WTC11 (cell line): ENCODE results near the gene SLC10A7. TPM values are rescaled to one million over a fixed set of nuclear protein-coding genes. Genes with fewer than 3 reads are reported as not detected.

Experiments
- ATAC-seq: fragments of 200-7000 bp; cut with Tn5 transposase; 2 replicates; pipeline ENCODE4 v1.10.0; 2021; ENCODE audit warnings: mild to moderate bottlenecking, moderate library complexity
- CTCF ChIA-PET: fragments of 300-600 bp; sonication (Branson Sonifier 250); formaldehyde crosslinking; loops from one replicate; lab custom pipeline; 2021; ENCODE audit warnings: antibody characterized with exemption; lab: Charles Lee
- POLR2A ChIA-PET: fragments of 350-600 bp; sonication (Branson Sonifier 250); formaldehyde crosslinking; loops from one replicate; lab custom pipeline; 2021; ENCODE audit warnings: antibody characterized with exemption; lab: Charles Lee
- DNase-seq: peaks from one replicate; pipeline ENCODE4 v3.0.0; 2021; ENCODE audit warnings: low spot score
- H3K27ac Mint-ChIP-seq: 2 replicates; pipeline ENCODE4 v1.8.0; 2021; ENCODE audit warnings: mixed read lengths
- H3K27me3 Mint-ChIP-seq: 2 replicates; pipeline ENCODE4 v1.8.0; 2021; ENCODE audit warnings: low read depth, mild to moderate bottlenecking, moderate library complexity, mixed read lengths
- H3K36me3 Mint-ChIP-seq: 2 replicates; pipeline ENCODE4 v1.8.0; 2021; ENCODE audit warnings: mixed read lengths
- H3K4me1 Mint-ChIP-seq: 2 replicates; pipeline ENCODE4 v1.8.0; 2022; ENCODE audit warnings: mixed read lengths
- H3K4me3 Mint-ChIP-seq: 2 replicates; pipeline ENCODE4 v1.8.0; 2021; ENCODE audit warnings: mild to moderate bottlenecking, moderate library complexity, mixed read lengths
- H3K9me3 Mint-ChIP-seq: 2 replicates; pipeline ENCODE4 v1.8.0; 2021; ENCODE audit warnings: mixed read lengths
- ATF1 ChIP-seq: sonication (generic); formaldehyde crosslinking; IDR thresholded peaks from 2 replicates; pipeline ENCODE4 v1.8.1; 2023; ENCODE audit warnings: mild to moderate bottlenecking, moderate library complexity, missing genetic modification reagents
- ATF3 ChIP-seq: sonication (generic); formaldehyde crosslinking; conservative IDR thresholded peaks from 2 replicates; pipeline ENCODE4 v1.8.1; 2022; ENCODE audit warnings: mild to moderate bottlenecking, missing genetic modification reagents
- CBFB ChIP-seq: sonication (generic); formaldehyde crosslinking; IDR thresholded peaks from 2 replicates; pipeline ENCODE4 v1.8.1; 2022; ENCODE audit warnings: mild to moderate bottlenecking, low read depth, missing genetic modification reagents
- CDX4 ChIP-seq: fragments of 250-450 bp; sonication (Bioruptor Pico); IDR thresholded peaks from 2 replicates; pipeline ENCODE4 v1.9.0; 2021; ENCODE audit warnings: moderate library complexity, mild to moderate bottlenecking, inconsistent platforms, borderline replicate concordance
- CREM ChIP-seq: sonication (generic); formaldehyde crosslinking; IDR thresholded peaks from 2 replicates; pipeline ENCODE4 v1.8.1; 2022; ENCODE audit warnings: mild to moderate bottlenecking, missing genetic modification reagents, moderate library complexity
- E2F5 ChIP-seq: sonication (generic); formaldehyde crosslinking; IDR thresholded peaks from 2 replicates; pipeline ENCODE4 v1.8.1; 2022; ENCODE audit warnings: mild to moderate bottlenecking, moderate library complexity, missing genetic modification reagents
- ETV6 ChIP-seq: sonication (generic); formaldehyde crosslinking; IDR thresholded peaks from 2 replicates; pipeline ENCODE4 v1.8.1; 2022; ENCODE audit warnings: mild to moderate bottlenecking, missing genetic modification reagents
- GTF2I ChIP-seq: fragments of 250-450 bp; sonication (Bioruptor Pico); conservative IDR thresholded peaks from 2 replicates; pipeline ENCODE4 v1.4.0; 2021; ENCODE audit warnings: mild to moderate bottlenecking
- HMGA2 ChIP-seq: fragments of 250-450 bp; sonication (Bioruptor Pico); IDR thresholded peaks from 2 replicates; pipeline ENCODE4 v1.4.0; 2021; ENCODE audit warnings: mild to moderate bottlenecking, moderate library complexity
- IRF2 ChIP-seq: sonication (generic); formaldehyde crosslinking; IDR thresholded peaks from 2 replicates; pipeline ENCODE4 v1.8.0; 2022; ENCODE audit warnings: low read depth, missing genetic modification reagents, borderline replicate concordance
- MYBL2 ChIP-seq: sonication (generic); formaldehyde crosslinking; IDR thresholded peaks from 2 replicates; pipeline ENCODE4 v1.8.1; 2023; ENCODE audit warnings: mild to moderate bottlenecking, moderate library complexity, missing genetic modification reagents
- OVOL2 ChIP-seq: fragments of 250-450 bp; sonication (Bioruptor Pico); IDR thresholded peaks from 2 replicates; pipeline ENCODE4 v1.9.0; 2021; ENCODE audit warnings: mild to moderate bottlenecking, borderline replicate concordance
- PRRX2 ChIP-seq: fragments of 250-450 bp; sonication (Bioruptor Pico); IDR thresholded peaks from 2 replicates; pipeline ENCODE4 v1.8.0; 2021; ENCODE audit warnings: mild to moderate bottlenecking
- TEAD4 ChIP-seq: sonication (generic); formaldehyde crosslinking; IDR thresholded peaks from 2 replicates; pipeline ENCODE4 v1.8.0; 2022; ENCODE audit warnings: mild to moderate bottlenecking, missing genetic modification reagents
- TP53 ChIP-seq: sonication (generic); formaldehyde crosslinking; IDR thresholded peaks from 2 replicates; pipeline ENCODE4 v1.8.1; 2023; ENCODE audit warnings: mild to moderate bottlenecking, missing genetic modification reagents
- USF1 ChIP-seq: sonication (generic); formaldehyde crosslinking; IDR thresholded peaks from 2 replicates; pipeline ENCODE4 v1.8.0; 2022; ENCODE audit warnings: mild to moderate bottlenecking, missing genetic modification reagents
- ZBTB43 ChIP-seq: sonication (generic); formaldehyde crosslinking; IDR thresholded peaks from 2 replicates; pipeline ENCODE4 v1.8.1; 2023; ENCODE audit warnings: mild to moderate bottlenecking, missing genetic modification reagents
- ZNF281 ChIP-seq: sonication (generic); formaldehyde crosslinking; IDR thresholded peaks from 2 replicates; pipeline ENCODE4 v1.8.0; 2023; ENCODE audit warnings: mild to moderate bottlenecking, missing genetic modification reagents
- ZNF396 ChIP-seq: fragments of 250-450 bp; sonication (Bioruptor Pico); IDR thresholded peaks from 2 replicates; pipeline ENCODE4 v1.8.0; 2021; ENCODE audit warnings: mild to moderate bottlenecking, moderate library complexity, borderline replicate concordance
- ZNF512 ChIP-seq: sonication (generic); formaldehyde crosslinking; IDR thresholded peaks from 2 replicates; pipeline ENCODE4 v1.8.1; 2022; ENCODE audit warnings: missing genetic modification reagents, borderline replicate concordance
- total RNA-seq: library from RNA; stranded (reverse); gene quantifications from 3 replicates; pipeline ENCODE4 v1.2.3, GENCODE V29; 2021

Gene SLC10A7
- total RNA-seq, 1 experiment from 2014 or later = 5.0 TPM

GRCh38 chr4:146458594-146458993 lies 63.1 kb downstream of the SLC10A7 start:
- Mint-ChIP-seq H3K4me1 (peaks cover 33% of the 10 kb centered on the region), H3K4me3 (no peak overlapping the region), H3K27me3 (no peaks in the 10 kb centered on the region), H3K36me3 (no peaks in the 10 kb centered on the region), H3K9me3 (no peaks in the 10 kb centered on the region), H3K27ac (peak overlapping the region; percentile 72)
- ATAC-seq (no peak), DNase-seq (no peak)
- CTCF ChIA-PET = no interaction called here
- POLR2A ChIA-PET = no interaction called here
- TF ChIP-seq PRRX2 (no peak), TP53 (CRISPR knock-in tag) (no peak), OVOL2 (no peak), ZNF281 (CRISPR knock-in tag) (no peak), E2F5 (no peak), MYBL2 (CRISPR knock-in tag) (no peak), ZNF396 (CRISPR knock-in tag) (no peak), TEAD4 (no peak)

- no peak for TF ChIP-seq ZNF512 (CRISPR knock-in tag)
- no peak for TF ChIP-seq PRRX2
- no peak for TF ChIP-seq E2F5
- no peak for TF ChIP-seq USF1
- no peak for TF ChIP-seq IRF2 (CRISPR knock-in tag)
- TF ChIP-seq ATF1 (CRISPR knock-in tag) = no peak
- TF ChIP-seq HMGA2 = no peak
- no peak for TF ChIP-seq CDX4 (CRISPR knock-in tag)
- no peak for TF ChIP-seq CBFB (CRISPR knock-in tag)
- Mint-ChIP-seq H3K27ac (no peak overlapping the region), H3K36me3 (no peaks in the 10 kb centered on the region), H3K4me3 (no peak overlapping the region), H3K9me3 (no peaks in the 10 kb centered on the region), H3K27me3 (no peaks in the 10 kb centered on the region), H3K4me1 (peaks cover 34% of the 10 kb centered on the region)
- ATAC-seq (peak; percentile 70), DNase-seq (no peak)
- POLR2A ChIA-PET = no interaction called here
- CTCF ChIA-PET = no interaction called here
These were observed 65.1 kb downstream of the SLC10A7 start for GRCh38 chr4:146456681-146457080.

GRCh38 chr4:146453181-146453807 lies 68.4 kb downstream of the SLC10A7 start:
- H3K4me3 Mint-ChIP-seq = no peak overlapping the region
- H3K36me3 Mint-ChIP-seq = no peaks in the 10 kb centered on the region
- ATAC-seq (no peak), DNase-seq (no peak)
- ChIA-PET CTCF (no interaction called here), POLR2A (no interaction called here)
- no peaks in the 10 kb centered on the region for H3K9me3 Mint-ChIP-seq
- no peak overlapping the region for H3K27ac Mint-ChIP-seq
- no peaks in the 10 kb centered on the region for H3K27me3 Mint-ChIP-seq
- H3K4me1 Mint-ChIP-seq = peaks cover 16% of the 10 kb centered on the region
- no peak for TF ChIP-seq ZBTB43 (CRISPR knock-in tag)
- no peak for TF ChIP-seq ETV6 (CRISPR knock-in tag)
- TF ChIP-seq ZNF281 (CRISPR knock-in tag) = no peak
- no peak for TF ChIP-seq IRF2 (CRISPR knock-in tag)
- TF ChIP-seq CREM (CRISPR knock-in tag) = no peak
- no peak for TF ChIP-seq GTF2I
- TF ChIP-seq ATF3 = no peak
